Hepatocyte (in vitro differentiated cells): ENCODE data around the gene GCNT2.

ENCODE experiments used
- CTCF ChIP-seq: fragments of 200-600 bp; sonication (generic); IDR thresholded peaks from 2 replicates; pipeline ENCODE4 v1.5.1; 2016; ENCODE audit warnings: antibody characterized with exemption, mild to moderate bottlenecking; ENCODE audit not compliant: poor library complexity
- EZH2phosphoT487 ChIP-seq: fragments of 200-600 bp; sonication (generic); IDR thresholded peaks from one replicate; pipeline ENCODE4 v1.6.1; 2018; ENCODE audit warnings: antibody characterized with exemption, mild to moderate bottlenecking, low read depth, moderate library complexity; ENCODE audit not compliant: unreplicated experiment, severe bottlenecking

- TF ChIP-seq CTCF (no peak), EZH2phosphoT487 (no peak)
Observed at GRCh38 chr6:10557913-10558312, 36.8 kb downstream of the GCNT2 start.
